RWPE1 (cell line): ENCODE results near the gene GALNT1.

ENCODE experiments used
- CTCF ChIA-PET: fragments of 350-600 bp; sonication (Branson Sonifier 250); formaldehyde crosslinking; extraction: SDS; loops from one replicate; lab custom pipeline; 2021; lab: Yijun Ruan, JAX
- POLR2A ChIA-PET: fragments of 400-600 bp; formaldehyde crosslinking; extraction: SDS; loops from one replicate; lab custom pipeline; 2020; ENCODE audit warnings: antibody characterized with exemption; ENCODE audit not compliant: low non-redundant PET; lab: Yijun Ruan, JAX
- DNase-seq: peaks from one replicate; pipeline ENCODE4 v3.0.0; 2012; ENCODE audit warnings: low spot score
- H3K27ac ChIP-seq: fragments of 450-650 bp; 2 replicates; pipeline ENCODE4 v1.5.1; 2017
- TF ChIP-seq, protein P1 (sequence below): fragments of 450-650 bp; conservative IDR thresholded peaks from 2 replicates; pipeline ENCODE4 v1.5.1; 2017; ENCODE audit warnings: low read depth, mild to moderate bottlenecking

GALNT1 gene

GRCh38 chr18:35728676-35729075, 147.1 kb downstream of the GALNT1 start:
- no peak overlapping the region for H3K27ac ChIP-seq
- CTCF ChIA-PET: no interaction called here
- DNase-seq: no peak
- TF ChIP-seq, protein P1, sequence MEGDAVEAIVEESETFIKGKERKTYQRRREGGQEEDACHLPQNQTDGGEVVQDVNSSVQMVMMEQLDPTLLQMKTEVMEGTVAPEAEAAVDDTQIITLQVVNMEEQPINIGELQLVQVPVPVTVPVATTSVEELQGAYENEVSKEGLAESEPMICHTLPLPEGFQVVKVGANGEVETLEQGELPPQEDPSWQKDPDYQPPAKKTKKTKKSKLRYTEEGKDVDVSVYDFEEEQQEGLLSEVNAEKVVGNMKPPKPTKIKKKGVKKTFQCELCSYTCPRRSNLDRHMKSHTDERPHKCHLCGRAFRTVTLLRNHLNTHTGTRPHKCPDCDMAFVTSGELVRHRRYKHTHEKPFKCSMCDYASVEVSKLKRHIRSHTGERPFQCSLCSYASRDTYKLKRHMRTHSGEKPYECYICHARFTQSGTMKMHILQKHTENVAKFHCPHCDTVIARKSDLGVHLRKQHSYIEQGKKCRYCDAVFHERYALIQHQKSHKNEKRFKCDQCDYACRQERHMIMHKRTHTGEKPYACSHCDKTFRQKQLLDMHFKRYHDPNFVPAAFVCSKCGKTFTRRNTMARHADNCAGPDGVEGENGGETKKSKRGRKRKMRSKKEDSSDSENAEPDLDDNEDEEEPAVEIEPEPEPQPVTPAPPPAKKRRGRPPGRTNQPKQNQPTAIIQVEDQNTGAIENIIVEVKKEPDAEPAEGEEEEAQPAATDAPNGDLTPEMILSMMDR: no peak
- POLR2A ChIA-PET: no interaction called here

- ChIA-PET CTCF (interaction anchor here (0.8 kb wide), 1 partner anchor 93 kb away, joined by 3 read pairs; no protein-coding TSS in a partner anchor), POLR2A (no interaction called here)
- TF ChIP-seq, protein P1: no peak
- no peak overlapping the region for H3K27ac ChIP-seq
- DNase-seq: no peak
These were observed 148.6 kb downstream of the GALNT1 start for GRCh38 chr18:35729991-35730668.

GRCh38 chr18:35730691-35731370, 149.3 kb downstream of the GALNT1 start:
- no peak overlapping the region for H3K27ac ChIP-seq
- ChIA-PET CTCF (interaction anchor here (0.8 kb wide), 1 partner anchor 93 kb away, joined by 3 read pairs; no protein-coding TSS in a partner anchor), POLR2A (no interaction called here)
- TF ChIP-seq, protein P1: no peak
- no peak for DNase-seq

DNA sequence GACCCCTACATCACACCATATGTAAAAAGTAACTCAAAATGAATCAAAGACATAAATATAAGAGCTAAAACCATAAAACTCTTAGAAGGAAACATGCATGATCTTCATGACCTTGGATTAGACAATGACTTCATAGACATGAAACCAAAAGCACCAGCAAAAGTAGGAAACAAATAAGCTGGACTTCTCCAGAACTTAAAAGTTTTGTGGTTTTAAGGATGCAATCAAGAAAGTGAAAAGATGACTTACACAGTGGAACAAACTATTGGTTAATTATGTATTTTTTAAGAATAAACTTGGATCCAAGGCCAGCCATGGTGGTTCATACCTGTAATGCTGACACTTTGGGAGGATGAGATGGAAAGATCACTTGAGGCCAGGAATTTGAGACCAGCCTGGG, 150.2 kb downstream of the GALNT1 start:
- TF ChIP-seq, protein P1: no peak
- ChIA-PET POLR2A (no interaction called here), CTCF (no interaction called here)
- DNase-seq: no peak
- H3K27ac ChIP-seq: no peak overlapping the region

- no peak overlapping the region for H3K27ac ChIP-seq
- DNase-seq: no peak
- POLR2A ChIA-PET: no interaction called here
- CTCF ChIA-PET: no interaction called here
- TF ChIP-seq, protein P1: no peak
These were observed 150.6 kb downstream of the GALNT1 start for GRCh38 chr18:35732162-35732561.

- CTCF ChIA-PET: no interaction called here
- POLR2A ChIA-PET: no interaction called here
- DNase-seq: no peak
- H3K27ac ChIP-seq: no peak overlapping the region
- TF ChIP-seq, protein P1: no peak
These were observed 151.1 kb downstream of the GALNT1 start for GRCh38 chr18:35732636-35733035.
